Parathyroid adenoma (tissue), 2 donors: Measurements from ENCODE around the gene SHQ1.
A peak's percentile ranks its signal among the peaks of the same experiment; 100 is the strongest.

ENCODE experiments used
- H2AFZ ChIP-seq: fragments of 300-600 bp; sonication (generic); one replicate; pipeline ENCODE4 v1.7.0; 2017; ENCODE audit warnings: antibody characterized with exemption, mild to moderate bottlenecking
- H3K27ac ChIP-seq: fragments of 300-600 bp; sonication (generic); one replicate; pipeline ENCODE4 v1.7.0; 2017
- H3K27me3 ChIP-seq: fragments of 300-600 bp; sonication (generic); one replicate; pipeline ENCODE4 v1.7.0; 2017; ENCODE audit warnings: low read length; ENCODE audit not compliant: control insufficient read depth, insufficient read depth
- H3K36me3 ChIP-seq: fragments of 300-600 bp; sonication (generic); one replicate; pipeline ENCODE4 v1.7.0; 2017; ENCODE audit warnings: low read length; ENCODE audit not compliant: control insufficient read depth, insufficient read depth
- H3K4me1 ChIP-seq: fragments of 300-600 bp; sonication (generic); one replicate; pipeline ENCODE4 v1.7.0; 2017; ENCODE audit warnings: control low read depth
- H3K4me2 ChIP-seq: fragments of 300-600 bp; sonication (generic); one replicate; pipeline ENCODE4 v1.7.0; 2017; ENCODE audit warnings: low read length
- H3K4me3 ChIP-seq: fragments of 300-600 bp; sonication (generic); one replicate; pipeline ENCODE4 v1.7.0; 2017; ENCODE audit warnings: low read depth, low read length
- H3K79me2 ChIP-seq: fragments of 300-600 bp; sonication (generic); one replicate; pipeline ENCODE4 v1.7.0; 2017; ENCODE audit warnings: control low read depth
- H3K9ac ChIP-seq: fragments of 300-600 bp; sonication (generic); one replicate; pipeline ENCODE4 v1.7.0; 2017; ENCODE audit warnings: mild to moderate bottlenecking
- H3K9me3 ChIP-seq: fragments of 300-600 bp; sonication (generic); one replicate; pipeline ENCODE4 v1.7.0; 2017; ENCODE audit warnings: low read length; ENCODE audit not compliant: control insufficient read depth
- CTCF ChIP-seq: fragments of 300-600 bp; sonication (generic); IDR thresholded peaks from one replicate; pipeline ENCODE4 v1.7.0; 2017; ENCODE audit warnings: antibody characterized with exemption, mild to moderate bottlenecking
- donor health status: primary hyperparathyroidism.

Gene SHQ1

GRCh38 chr3:72892870-72893269 is 44.6 kb upstream of the SHQ1 start:
- Histone ChIP-seq H3K9ac (no peak overlapping the region), H3K36me3 (no peaks in the 10 kb centered on the region), H3K27me3 (no peaks in the 10 kb centered on the region), H3K4me2 (no peak overlapping the region), H3K79me2 (no peaks in the 10 kb centered on the region), H2AFZ (no peak overlapping the region), H3K27ac (no peak overlapping the region), H3K4me1 (peaks cover 13% of the 10 kb centered on the region), H3K9me3 (no peaks in the 10 kb centered on the region), H3K4me3 (no peak overlapping the region)
- TF ChIP-seq CTCF: no peak

DNA sequence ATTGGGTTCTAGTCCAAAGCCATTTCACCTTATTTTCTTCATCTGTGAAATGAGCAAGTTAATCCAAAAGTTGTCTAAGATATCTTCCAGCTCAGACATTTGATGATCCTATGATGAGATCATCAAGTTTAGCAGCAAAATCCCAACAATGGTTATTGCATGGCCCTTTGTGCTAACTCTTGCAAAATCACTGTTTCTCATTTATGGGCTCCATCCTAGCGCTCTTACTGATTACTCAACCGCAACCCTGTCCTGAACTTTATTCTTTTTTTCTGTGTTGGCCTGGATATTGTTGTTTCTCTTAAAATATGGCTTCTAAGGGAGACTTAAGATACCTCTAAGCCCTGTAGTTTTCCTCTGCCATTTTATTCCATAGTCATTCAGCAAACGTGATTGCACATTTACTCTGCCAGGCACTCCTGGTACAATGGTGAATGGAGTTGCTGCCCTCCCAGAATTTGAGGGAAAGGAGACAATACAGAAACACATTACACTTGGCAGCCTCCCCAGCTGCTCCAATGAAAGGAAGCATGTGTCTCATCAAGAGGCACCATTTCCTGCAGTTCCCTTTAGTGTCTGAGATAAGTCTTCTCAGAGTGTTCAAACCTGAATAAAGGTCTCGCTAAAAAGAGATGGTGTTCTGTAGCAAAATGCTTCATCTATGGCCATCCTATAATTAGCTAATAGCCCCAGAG is 44.0 kb upstream of the SHQ1 start:
- TF ChIP-seq CTCF: no peak
- H3K9me3 ChIP-seq: no peaks in the 10 kb centered on the region
- no peak overlapping the region for H2AFZ ChIP-seq
- peaks cover 17% of the 10 kb centered on the region for H3K4me1 ChIP-seq
- H3K36me3 ChIP-seq: no peaks in the 10 kb centered on the region
- H3K27ac ChIP-seq: no peak overlapping the region
- H3K79me2 ChIP-seq: no peaks in the 10 kb centered on the region
- no peak overlapping the region for H3K9ac ChIP-seq
- no peak overlapping the region for H3K4me2 ChIP-seq
- H3K4me3 ChIP-seq: no peak overlapping the region
- no peaks in the 10 kb centered on the region for H3K27me3 ChIP-seq

GRCh38 chr3:72891053-72891855 is 43.0 kb upstream of the SHQ1 start:
- H3K4me1 ChIP-seq: peaks cover 18% of the 10 kb centered on the region
- H3K79me2 ChIP-seq: no peaks in the 10 kb centered on the region
- no peak overlapping the region for H3K9ac ChIP-seq
- H2AFZ ChIP-seq: peak overlapping the region; percentile 65
- no peak overlapping the region for H3K4me3 ChIP-seq
- H3K36me3 ChIP-seq: no peaks in the 10 kb centered on the region
- H3K4me2 ChIP-seq: no peak overlapping the region
- H3K9me3 ChIP-seq: no peaks in the 10 kb centered on the region
- H3K27me3 ChIP-seq: no peaks in the 10 kb centered on the region
- no peak for TF ChIP-seq CTCF
- no peak overlapping the region for H3K27ac ChIP-seq

- H3K9ac ChIP-seq: no peak overlapping the region
Observed at GRCh38 chr3:72890166-72890925, 42.1 kb upstream of the SHQ1 start.

More at GRCh38 chr3:72890166-72890925, 42.1 kb upstream of the SHQ1 start:
- no peaks in the 10 kb centered on the region for H3K36me3 ChIP-seq
- H3K4me2 ChIP-seq: no peak overlapping the region
- no peaks in the 10 kb centered on the region for H3K27me3 ChIP-seq
- H3K4me3 ChIP-seq: no peak overlapping the region
- H3K27ac ChIP-seq: no peak overlapping the region
- H3K79me2 ChIP-seq: no peaks in the 10 kb centered on the region
- H3K4me1 ChIP-seq: peaks cover 18% of the 10 kb centered on the region
- no peaks in the 10 kb centered on the region for H3K9me3 ChIP-seq
- TF ChIP-seq CTCF: no peak
- H2AFZ ChIP-seq: peak overlapping the region; percentile 65
